ENCODE data around the gene RXRA.
A peak's percentile ranks its signal among the peaks of the same experiment; 100 is the strongest.

The RXRA gene

DNA sequence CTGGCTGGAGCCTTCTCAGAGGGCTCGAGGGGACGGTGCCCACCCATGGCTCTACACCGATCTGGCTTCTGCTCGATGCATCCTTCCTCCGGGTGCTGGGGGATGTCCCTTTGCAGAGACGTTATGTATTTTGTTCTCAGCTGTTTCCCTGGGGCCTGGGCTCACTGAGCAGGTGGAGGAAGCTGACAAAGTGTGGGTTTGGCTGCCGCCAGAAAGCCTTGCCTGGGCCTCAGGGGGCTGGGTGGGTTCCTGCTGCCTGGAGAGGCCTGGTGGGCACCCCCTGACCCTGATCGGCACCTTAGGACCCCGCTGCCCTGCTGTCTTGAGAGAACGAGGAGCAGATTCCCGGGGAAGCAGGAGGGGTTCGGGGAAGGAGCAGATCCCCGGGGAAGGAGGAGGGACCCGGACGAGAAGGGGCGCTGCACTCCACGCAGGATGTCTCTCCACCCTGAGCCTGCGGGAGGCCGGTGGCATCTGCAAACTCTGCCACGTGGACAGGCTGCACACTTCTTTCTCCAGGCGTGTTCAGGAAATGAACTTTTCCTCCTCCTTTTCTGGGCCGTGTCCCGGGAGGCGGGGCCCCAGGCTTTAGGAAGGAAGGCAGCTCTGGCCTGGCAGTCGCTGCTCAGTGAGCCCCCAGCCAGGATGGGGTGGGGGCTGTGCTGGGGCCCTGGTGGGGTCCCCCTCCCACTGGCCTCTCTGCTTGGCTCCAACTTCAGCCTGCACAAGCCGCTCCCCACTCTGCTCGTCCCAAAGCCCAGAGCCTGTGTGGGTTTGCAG, 148.9 kb downstream of the RXRA start:
- no peaks in the 10 kb centered on the region for H3K27me3 Mint-ChIP-seq
- H3K9me3 Mint-ChIP-seq: no peaks in the 10 kb centered on the region
- ATAC-seq (replicated peaks) (peak; percentile 40), DNase-seq (no peak)
- no peaks in the 10 kb centered on the region for H3K4me1 Mint-ChIP-seq (ENCODE audit: low read depth in 2 of 2)
- H3K4me3 Mint-ChIP-seq: no peak overlapping the region
- peaks cover 3% of the 10 kb centered on the region for H3K36me3 Mint-ChIP-seq (ENCODE audit: insufficient read depth)
- peak overlapping the region in 1 of 2 donors; percentile 67 for H3K27ac Mint-ChIP-seq

DNA sequence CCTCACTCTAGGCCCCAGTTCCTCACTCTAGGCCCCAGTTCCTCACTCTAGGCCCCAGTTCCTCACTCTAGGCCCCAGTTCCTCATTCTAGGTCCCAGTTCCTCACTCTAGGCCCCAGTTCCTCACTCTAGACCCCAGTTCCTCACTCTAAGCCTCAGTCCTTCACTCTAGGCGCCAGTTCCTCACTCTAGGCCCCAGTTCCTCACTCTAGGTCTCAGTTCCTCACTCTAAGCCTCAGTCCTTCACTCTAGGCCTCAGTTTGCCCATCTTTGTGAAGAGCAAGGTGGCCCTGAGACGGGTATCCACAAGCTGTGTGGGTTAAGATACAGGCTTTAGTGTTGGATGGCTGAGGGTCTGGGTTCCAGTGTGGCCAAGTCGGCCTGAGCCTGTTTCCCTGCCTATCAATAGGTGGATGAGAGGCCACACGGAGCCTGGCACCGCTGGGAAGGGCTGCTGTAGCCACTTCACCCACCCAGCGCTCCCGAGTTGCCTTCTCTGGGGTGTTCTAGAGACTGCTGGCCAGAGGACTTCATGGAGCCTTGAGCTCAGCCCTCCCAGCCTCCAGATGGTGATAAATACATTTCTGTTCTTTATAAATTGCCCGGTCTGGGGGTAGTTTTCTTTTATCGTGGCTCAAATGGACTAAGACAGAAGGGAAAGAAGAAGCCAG, 150.2 kb downstream of the RXRA start:
- peaks cover 6% of the 10 kb centered on the region for H3K36me3 Mint-ChIP-seq (ENCODE audit: insufficient read depth)
- peak overlapping the region in 1 of 2 donors; percentile 49 for H3K27ac Mint-ChIP-seq
- no peak overlapping the region for H3K4me3 Mint-ChIP-seq
- no peaks in the 10 kb centered on the region for H3K4me1 Mint-ChIP-seq (ENCODE audit: low read depth in 2 of 2)
- no peak for DNase-seq
- no peak for ATAC-seq (replicated peaks)
- no peaks in the 10 kb centered on the region for H3K27me3 Mint-ChIP-seq
- no peaks in the 10 kb centered on the region for H3K9me3 Mint-ChIP-seq

DNA sequence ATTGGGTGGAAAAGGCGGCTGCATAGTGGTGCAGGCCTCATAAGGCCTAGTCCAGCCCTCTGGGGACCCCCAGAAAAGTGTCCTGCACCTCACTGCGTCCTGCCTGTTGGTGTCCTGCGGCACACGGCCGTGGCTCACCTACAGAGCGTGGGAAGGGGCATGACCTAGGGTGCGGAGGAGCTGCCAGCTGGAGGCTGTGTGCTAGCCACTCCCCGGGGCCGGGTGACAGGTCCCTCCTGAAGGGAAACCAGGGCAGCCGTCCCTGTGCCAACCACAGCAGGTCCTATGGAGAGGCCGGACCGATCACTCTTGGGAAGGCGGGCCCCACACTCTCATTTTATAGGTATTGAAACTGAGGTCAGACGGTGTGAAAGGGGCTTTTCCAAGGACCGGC, 150.7 kb downstream of the RXRA start:
- Mint-ChIP-seq H3K4me3 (no peak overlapping the region), H3K4me1 (ENCODE audit: low read depth in 2 of 2) (no peaks in the 10 kb centered on the region), H3K27me3 (no peaks in the 10 kb centered on the region), H3K9me3 (no peaks in the 10 kb centered on the region), H3K36me3 (ENCODE audit: insufficient read depth) (peaks cover 6% of the 10 kb centered on the region), H3K27ac (peak overlapping the region in 1 of 2 donors; percentile 49)
- no peak for ATAC-seq (replicated peaks)
- DNase-seq: no peak

DNA sequence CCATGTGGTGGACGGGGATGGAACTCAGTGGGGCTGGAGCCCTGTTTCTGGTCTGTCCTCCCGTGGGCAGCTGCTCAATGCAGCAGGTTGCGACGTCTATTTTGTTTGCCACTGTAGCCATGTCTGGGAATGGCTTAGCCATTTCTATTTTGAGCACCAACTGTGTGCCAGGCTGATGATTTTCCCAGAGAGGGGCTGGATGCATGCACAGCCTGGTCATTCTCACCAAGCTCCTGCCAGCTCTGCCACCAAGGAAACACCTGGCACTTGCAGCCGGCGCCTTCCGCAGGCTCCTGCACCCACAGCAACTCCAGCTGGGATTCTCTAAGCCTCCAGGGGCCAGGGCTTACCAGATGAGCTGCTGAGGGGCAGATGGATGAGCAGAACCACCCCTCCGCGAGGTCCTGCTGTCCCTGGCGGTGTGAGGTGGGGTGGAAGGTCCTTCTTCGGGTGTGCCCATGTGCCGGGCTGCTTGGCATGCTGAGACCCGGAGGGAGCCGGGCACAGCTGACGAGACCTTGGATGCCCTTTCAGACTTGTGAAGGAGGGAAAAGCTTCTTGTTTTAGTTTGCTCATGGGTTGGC, 151.2 kb downstream of the RXRA start:
- Mint-ChIP-seq H3K27ac (no peak overlapping the region), H3K27me3 (peaks cover 0 to 3% of the 10 kb centered on the region in 2 donors), H3K36me3 (ENCODE audit: insufficient read depth) (peaks cover 6% of the 10 kb centered on the region), H3K4me3 (no peak overlapping the region), H3K4me1 (ENCODE audit: low read depth in 2 of 2) (no peaks in the 10 kb centered on the region), H3K9me3 (no peaks in the 10 kb centered on the region)
- ATAC-seq (replicated peaks): no peak
- DNase-seq: no peak

DNA sequence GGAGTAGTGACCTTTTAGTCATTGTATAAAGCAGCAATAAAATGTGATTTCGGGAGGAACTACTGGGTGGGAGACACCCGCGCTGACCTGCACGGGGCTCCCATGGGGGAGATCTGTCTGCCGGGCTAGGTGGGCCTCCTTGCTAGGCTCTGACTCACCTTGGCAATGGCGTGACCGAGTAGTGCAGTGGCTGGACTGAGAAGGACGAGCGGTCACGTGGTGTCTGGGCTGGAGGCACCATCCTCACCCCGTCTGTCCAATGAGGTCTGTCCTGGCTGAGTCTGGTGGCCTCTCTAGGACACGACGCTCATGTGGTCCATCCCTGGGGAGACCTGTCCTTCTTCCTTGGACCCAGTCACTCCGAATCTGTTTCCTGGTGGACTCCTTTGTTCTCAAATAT, 151.7 kb downstream of the RXRA start:
- H3K36me3 Mint-ChIP-seq (ENCODE audit: insufficient read depth): peaks cover 6% of the 10 kb centered on the region
- DNase-seq (no peak), ATAC-seq (replicated peaks) (no peak)
- no peaks in the 10 kb centered on the region for H3K4me1 Mint-ChIP-seq (ENCODE audit: low read depth in 2 of 2)
- H3K4me3 Mint-ChIP-seq: no peak overlapping the region
- no peak overlapping the region for H3K27ac Mint-ChIP-seq
- no peaks in the 10 kb centered on the region for H3K9me3 Mint-ChIP-seq
- H3K27me3 Mint-ChIP-seq: peaks cover 0 to 8% of the 10 kb centered on the region in 2 donors

DNA sequence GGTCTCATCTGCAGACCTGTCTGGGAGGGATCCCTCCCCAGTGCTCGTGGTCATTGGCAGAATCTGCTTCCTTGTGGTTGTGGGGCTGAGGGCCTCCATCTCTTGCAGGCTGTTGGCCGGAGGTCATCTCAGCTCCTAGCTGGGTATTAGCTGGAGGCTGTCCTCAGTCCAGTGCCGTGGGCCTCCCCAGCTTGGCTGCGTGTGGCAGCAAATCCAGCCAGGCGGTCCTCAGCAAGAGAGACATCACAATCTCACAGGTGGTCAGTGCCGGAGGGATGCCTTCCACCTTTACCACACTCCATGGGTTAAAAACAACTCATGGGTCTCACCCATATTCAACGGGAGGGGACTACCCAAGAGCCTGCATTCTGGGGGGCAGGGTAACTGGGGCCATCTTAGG, 155.5 kb downstream of the RXRA start:
- Mint-ChIP-seq H3K27ac (no peak overlapping the region), H3K27me3 (peaks cover 0 to 16% of the 10 kb centered on the region in 2 donors)

DNA sequence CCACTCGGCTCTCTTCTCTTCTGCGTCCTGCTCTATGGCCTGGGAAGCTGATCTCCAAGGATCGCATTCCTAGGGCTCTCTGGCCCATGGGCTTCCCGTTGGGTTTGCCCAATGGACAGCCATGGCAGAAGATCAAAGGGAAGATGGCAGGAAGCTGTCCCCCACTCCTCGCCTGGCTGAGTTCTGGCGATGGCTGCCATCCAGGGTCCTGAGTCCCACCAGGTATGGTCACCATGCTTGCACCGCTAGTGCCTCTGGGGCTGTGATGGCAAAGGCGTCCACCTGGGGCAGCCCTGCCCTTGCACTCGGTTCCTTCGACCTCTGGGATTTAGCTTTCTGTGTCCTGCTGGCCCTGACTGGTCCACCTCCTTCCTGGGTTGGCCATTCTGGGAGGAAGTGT, 156.0 kb downstream of the RXRA start:
- ATAC-seq (replicated peaks) (no peak), DNase-seq (no peak)
- H3K27me3 Mint-ChIP-seq: peaks cover 0 to 21% of the 10 kb centered on the region in 2 donors
- no peaks in the 10 kb centered on the region for H3K9me3 Mint-ChIP-seq
- peaks cover 2% of the 10 kb centered on the region for H3K36me3 Mint-ChIP-seq (ENCODE audit: insufficient read depth)
- H3K4me1 Mint-ChIP-seq (ENCODE audit: low read depth in 2 of 2): no peaks in the 10 kb centered on the region
- H3K4me3 Mint-ChIP-seq: no peak overlapping the region
- H3K27ac Mint-ChIP-seq: no peak overlapping the region

More for the DNA sequence above, 155.5 kb downstream of the RXRA start:
- H3K36me3 Mint-ChIP-seq (ENCODE audit: insufficient read depth): peaks cover 6% of the 10 kb centered on the region
- H3K4me1 Mint-ChIP-seq (ENCODE audit: low read depth in 2 of 2): no peaks in the 10 kb centered on the region
- no peak for ATAC-seq (replicated peaks)
- no peak for DNase-seq
- H3K4me3 Mint-ChIP-seq: no peak overlapping the region
- H3K9me3 Mint-ChIP-seq: no peaks in the 10 kb centered on the region

DNA sequence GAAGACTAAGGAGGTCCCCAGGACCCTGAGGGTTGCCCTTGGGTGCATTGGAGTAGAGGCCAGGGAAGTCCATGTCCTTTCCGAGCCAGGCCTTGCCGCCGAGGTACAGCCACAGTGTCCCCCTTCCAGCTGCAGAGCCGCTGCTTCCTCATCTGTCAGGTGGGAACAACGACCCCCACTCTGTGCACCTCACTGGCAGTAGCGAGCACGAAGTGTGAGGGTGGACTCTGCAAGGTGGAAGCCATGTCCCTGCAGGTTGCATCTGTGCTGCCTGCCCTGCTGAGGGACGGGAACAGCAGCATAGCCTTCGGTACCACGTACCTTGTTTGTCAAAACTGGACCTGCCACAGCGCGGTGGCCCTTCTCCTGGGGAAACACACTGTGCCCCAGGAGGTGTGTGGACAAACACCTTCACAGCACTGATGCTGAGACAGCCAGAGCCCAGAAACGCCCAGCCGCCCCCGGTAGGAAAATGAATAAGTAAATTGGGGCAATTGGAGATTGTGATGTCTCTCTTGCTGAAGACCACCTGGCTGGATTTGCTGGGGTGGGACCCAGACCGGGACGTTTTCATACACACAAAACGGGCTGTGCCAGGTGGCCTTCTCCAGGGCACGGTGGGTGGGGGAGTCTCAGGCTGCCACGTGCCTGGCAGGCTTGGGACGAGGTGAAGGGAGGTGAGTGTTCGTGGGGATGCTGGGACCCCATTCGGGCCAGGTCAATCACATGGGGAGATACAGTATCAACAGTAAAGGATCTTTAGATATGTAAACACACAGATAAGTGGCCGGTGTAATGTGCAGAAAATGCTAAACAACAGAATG, 157.3 kb downstream of the RXRA start:
- H3K4me3 Mint-ChIP-seq: no peak overlapping the region
- peaks cover 7 to 30% of the 10 kb centered on the region in 2 donors for H3K27me3 Mint-ChIP-seq
- H3K27ac Mint-ChIP-seq: no peak overlapping the region

DNA sequence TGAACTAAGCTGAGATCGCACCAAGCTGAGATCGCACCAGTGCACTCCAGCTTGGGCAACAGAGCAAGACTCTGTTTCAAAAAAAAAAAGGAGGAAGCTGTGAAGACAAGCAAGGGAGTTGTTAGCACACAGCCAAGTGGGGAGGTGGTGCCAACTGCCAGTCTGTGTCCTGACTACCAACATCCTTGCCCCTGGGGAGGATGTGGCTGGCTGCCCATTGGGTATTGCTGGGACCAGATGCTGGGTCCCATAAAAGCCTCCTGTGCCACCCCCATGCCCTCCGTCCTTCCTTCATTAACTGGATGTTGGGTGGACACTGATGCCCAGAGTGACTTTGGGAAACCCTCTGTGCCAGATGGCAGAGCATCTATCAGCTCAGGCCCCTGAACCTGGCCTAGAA, 158.2 kb downstream of the RXRA start:
- H3K27ac Mint-ChIP-seq: peak overlapping the region in 1 of 2 donors; percentile 17
- peaks cover 2% of the 10 kb centered on the region for H3K36me3 Mint-ChIP-seq (ENCODE audit: insufficient read depth)
- peaks cover 0 to 2% of the 10 kb centered on the region in 2 donors for H3K9me3 Mint-ChIP-seq
- no peak for ATAC-seq (replicated peaks)
- no peak for DNase-seq
- H3K4me1 Mint-ChIP-seq (ENCODE audit: low read depth in 2 of 2): no peaks in the 10 kb centered on the region
- H3K27me3 Mint-ChIP-seq: peaks cover 11 to 39% of the 10 kb centered on the region in 2 donors
- no peak overlapping the region for H3K4me3 Mint-ChIP-seq

More for the DNA sequence above, 157.3 kb downstream of the RXRA start:
- ATAC-seq (replicated peaks): no peak
- Mint-ChIP-seq H3K36me3 (ENCODE audit: insufficient read depth) (peaks cover 2% of the 10 kb centered on the region), H3K9me3 (no peaks in the 10 kb centered on the region), H3K4me1 (ENCODE audit: low read depth in 2 of 2) (no peaks in the 10 kb centered on the region)
- no peak for DNase-seq

DNA sequence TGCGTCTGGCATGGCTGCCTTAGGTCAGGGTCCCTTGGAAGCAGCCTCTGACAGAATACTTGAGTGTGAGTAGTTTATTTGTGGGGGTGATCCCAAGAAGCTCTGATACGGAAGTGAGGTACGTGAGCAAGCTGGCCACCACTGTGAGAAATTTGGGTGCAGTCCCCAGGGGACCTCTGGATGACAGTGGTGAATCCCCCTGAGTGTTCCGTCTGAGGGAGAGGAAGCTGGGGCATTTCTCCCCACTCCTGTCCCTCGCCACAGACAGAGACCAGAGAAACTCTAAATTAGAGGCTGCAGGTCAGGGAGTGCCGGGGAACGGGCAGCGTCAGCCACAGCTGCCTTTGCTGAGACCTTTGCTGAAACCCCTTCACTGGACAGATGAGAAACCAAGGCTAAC, 159.4 kb downstream of the RXRA start:
- DNase-seq (no peak), ATAC-seq (replicated peaks) (no peak)
- H3K4me1 Mint-ChIP-seq (ENCODE audit: low read depth in 2 of 2): no peaks in the 10 kb centered on the region
- no peak overlapping the region for H3K4me3 Mint-ChIP-seq
- peaks cover 19 to 49% of the 10 kb centered on the region in 2 donors for H3K27me3 Mint-ChIP-seq
- peaks cover 0 to 2% of the 10 kb centered on the region in 2 donors for H3K9me3 Mint-ChIP-seq
- peaks cover 2% of the 10 kb centered on the region for H3K36me3 Mint-ChIP-seq (ENCODE audit: insufficient read depth)
- H3K27ac Mint-ChIP-seq: no peak overlapping the region

DNA sequence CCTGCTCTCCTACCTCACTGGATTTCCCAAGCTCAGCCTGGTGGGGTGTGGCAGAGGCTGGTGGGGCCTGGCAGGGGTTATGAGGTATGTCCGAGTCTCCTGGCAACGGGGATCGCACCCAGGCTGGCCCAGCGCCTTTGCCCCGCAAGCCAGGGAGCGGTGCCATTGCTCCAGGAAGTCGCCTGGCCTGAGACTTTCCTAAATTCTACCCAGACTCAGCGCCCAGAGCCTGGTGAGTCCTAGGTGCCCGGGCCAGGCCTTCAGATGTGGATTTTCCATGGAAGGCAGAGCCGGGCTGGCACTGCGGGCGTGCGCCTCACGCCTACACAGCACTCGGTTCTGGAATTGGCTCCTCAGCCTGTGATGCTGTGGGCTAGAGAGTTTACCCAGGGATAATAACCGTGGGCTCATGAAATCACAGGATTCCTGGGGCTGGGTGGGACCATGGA, 159.9 kb downstream of the RXRA start:
- Mint-ChIP-seq H3K27me3 (peaks cover 19 to 51% of the 10 kb centered on the region in 2 donors), H3K4me1 (ENCODE audit: low read depth in 2 of 2) (no peaks in the 10 kb centered on the region), H3K4me3 (no peak overlapping the region), H3K36me3 (ENCODE audit: insufficient read depth) (peaks cover 2% of the 10 kb centered on the region), H3K9me3 (peaks cover 0 to 2% of the 10 kb centered on the region in 2 donors), H3K27ac (no peak overlapping the region)
- ATAC-seq (replicated peaks): no peak
- DNase-seq: no peak

DNA sequence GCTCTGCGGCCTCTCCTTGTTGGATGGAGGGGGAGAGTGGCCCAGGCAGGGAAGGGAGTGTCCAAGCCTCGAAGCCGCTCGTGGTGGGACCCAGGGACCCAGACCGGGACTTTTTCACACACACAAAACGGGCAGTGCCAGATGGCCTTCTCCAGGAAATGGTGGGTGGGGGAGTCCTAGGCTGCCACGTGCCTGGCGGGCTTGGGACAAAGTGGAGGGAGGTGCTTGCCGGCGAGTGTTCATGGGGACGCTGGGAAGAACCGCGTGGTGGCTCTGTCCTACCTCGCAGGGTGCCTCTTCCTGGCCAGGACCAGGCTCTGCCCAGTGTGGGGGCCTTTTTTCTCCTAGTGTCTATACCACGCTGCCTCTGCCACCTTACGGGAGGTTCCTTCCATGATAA, 160.3 kb downstream of the RXRA start:
- Mint-ChIP-seq H3K36me3 (ENCODE audit: insufficient read depth) (no peaks in the 10 kb centered on the region), H3K27me3 (peaks cover 19 to 56% of the 10 kb centered on the region in 2 donors), H3K27ac (no peak overlapping the region), H3K4me3 (no peak overlapping the region), H3K9me3 (peaks cover 0 to 2% of the 10 kb centered on the region in 2 donors), H3K4me1 (ENCODE audit: low read depth in 2 of 2) (no peaks in the 10 kb centered on the region)
- ATAC-seq (replicated peaks) (no peak), DNase-seq (no peak)
